H1 (cell line): ENCODE measurements around the gene LIMS1. TPM values are rescaled to one million over a fixed set of nuclear protein-coding genes. Genes with fewer than 3 reads are reported as not detected.

Experiments
- BACH1 ChIP-seq: IDR thresholded peaks from 2 replicates; pipeline ENCODE4 v1.6.1; 2012; ENCODE audit warnings: low read length, improper control_type of control experiment
- CBX8 ChIP-seq: fragments of 300-800, 300-1000 bp; sonication (generic); IDR thresholded peaks from 2 replicates; pipeline ENCODE4 v1.7.1; 2016; ENCODE audit warnings: low read depth, low read length, borderline replicate concordance
- CHD1 ChIP-seq: IDR thresholded peaks from 2 replicates; pipeline ENCODE4 v1.6.1; 2012; ENCODE audit warnings: low read depth, low read length, improper control_type of control experiment
- JUND ChIP-seq: IDR thresholded peaks from 2 replicates; pipeline ENCODE4 v1.6.1; 2011; ENCODE audit warnings: mild to moderate bottlenecking, improper control_type of control experiment, low read length
- RXRA ChIP-seq: IDR thresholded peaks from 2 replicates; pipeline ENCODE4 v1.6.1; 2011; ENCODE audit warnings: low read depth, mild to moderate bottlenecking, low read length, moderate library complexity; ENCODE audit not compliant: insufficient read depth
- TAF1 ChIP-seq: IDR thresholded peaks from 2 replicates; pipeline ENCODE4 v1.6.1; 2011; ENCODE audit warnings: mild to moderate bottlenecking, low read depth, low read length
- polyA plus RNA-seq, 7 experiments: library from polyadenylated mRNA; depleted of rRNA in 3 of 7; stranded (reverse) in 5 of 7; unstranded in 2 of 7; fragments of >200 nt in 5 of 7; fragments of 200-250 nt in 2 of 7; gene quantifications; 1 replicate in 5 of 7; 2 replicates in 1 of 7; 4 replicates in 1 of 7; pipeline versions ENCODE4 v1.2.1 to v1.2.3, GENCODE V29; 2011 to 2013; ENCODE audit warnings: missing spikeins in 2 of 7, mixed read lengths in 2 of 7
- total RNA-seq: library from RNA; stranded (reverse); fragmentation: NEBNext Ultra II Directional; extraction: Animal tissue kit (Norgen Biotek cat#: 25700); gene quantifications from 2 replicates; pipeline ENCODE4 v1.2.1, GENCODE V29; 2021
- TF ChIP-seq, protein P1 (sequence below): IDR thresholded peaks from 2 replicates; pipeline ENCODE4 v1.6.1; 2011; ENCODE audit warnings: low read depth, mild to moderate bottlenecking, low read length; ENCODE audit not compliant: insufficient read depth
- TF ChIP-seq, protein P2 (sequence below): fragments of 300-600 bp; sonication (generic); IDR thresholded peaks from 2 replicates; pipeline ENCODE4 v1.7.1; 2012; ENCODE audit warnings: low read length, moderate library complexity, mild to moderate bottlenecking, inconsistent platforms; ENCODE audit not compliant: insufficient replicate concordance

The LIMS1 gene
- total and polyA plus RNA-seq, 2 of the 8 experiments (the other 6 are each of a cell fraction or from before 2014, with no cell fraction given) = 24.1 to 36.7 TPM

DNA sequence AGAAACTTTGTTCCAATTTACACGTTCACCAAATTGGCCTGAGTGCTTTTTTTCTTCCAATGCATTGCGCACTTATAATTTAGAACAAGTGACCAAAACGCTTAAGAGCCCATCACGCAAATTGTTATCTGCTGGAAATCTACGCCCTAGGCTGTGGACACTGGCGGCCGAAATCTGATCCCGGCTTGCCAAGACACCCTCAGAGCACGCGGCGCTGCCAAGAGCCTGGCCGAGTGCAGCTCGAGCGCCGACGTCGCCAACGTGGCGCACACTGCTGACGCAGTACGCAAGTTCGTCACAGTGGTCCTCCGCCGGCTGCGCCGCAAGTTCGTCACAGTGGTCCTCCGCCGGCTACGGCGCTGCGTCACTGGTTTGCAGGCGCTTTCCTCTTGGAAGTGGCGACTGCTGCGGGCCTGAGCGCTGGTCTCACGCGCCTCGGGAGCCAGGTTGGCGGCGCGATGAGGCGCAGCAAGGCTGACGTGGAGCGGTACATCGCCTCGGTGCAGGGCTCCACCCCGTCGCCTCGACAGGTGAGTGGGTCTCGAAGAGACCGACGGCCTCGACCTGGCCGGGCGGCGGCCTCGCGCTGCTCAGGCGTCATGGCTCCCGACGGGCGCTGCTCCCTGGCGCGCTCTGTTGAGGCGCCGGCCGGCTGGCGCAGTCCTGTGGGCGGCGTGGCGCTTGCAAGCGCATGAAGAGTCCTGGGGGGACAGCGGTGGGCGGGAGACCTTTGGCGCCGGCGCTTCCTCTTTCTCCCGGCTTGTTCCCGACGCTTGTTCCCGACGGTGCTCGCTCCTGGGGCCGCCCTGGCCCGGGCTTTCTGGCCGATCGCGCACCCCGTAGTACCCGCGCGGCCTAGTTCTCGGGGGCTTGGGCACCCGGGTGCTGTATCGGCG, 185.1 kb downstream of the LIMS1 start, which contains the start of gene RANBP2 (continued):
- TF ChIP-seq RXRA = no peak
- TF ChIP-seq, protein P1, sequence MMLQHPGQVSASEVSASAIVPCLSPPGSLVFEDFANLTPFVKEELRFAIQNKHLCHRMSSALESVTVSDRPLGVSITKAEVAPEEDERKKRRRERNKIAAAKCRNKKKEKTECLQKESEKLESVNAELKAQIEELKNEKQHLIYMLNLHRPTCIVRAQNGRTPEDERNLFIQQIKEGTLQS = peak; percentile 80
- no peak for TF ChIP-seq CBX8
- TF ChIP-seq, protein P2, sequence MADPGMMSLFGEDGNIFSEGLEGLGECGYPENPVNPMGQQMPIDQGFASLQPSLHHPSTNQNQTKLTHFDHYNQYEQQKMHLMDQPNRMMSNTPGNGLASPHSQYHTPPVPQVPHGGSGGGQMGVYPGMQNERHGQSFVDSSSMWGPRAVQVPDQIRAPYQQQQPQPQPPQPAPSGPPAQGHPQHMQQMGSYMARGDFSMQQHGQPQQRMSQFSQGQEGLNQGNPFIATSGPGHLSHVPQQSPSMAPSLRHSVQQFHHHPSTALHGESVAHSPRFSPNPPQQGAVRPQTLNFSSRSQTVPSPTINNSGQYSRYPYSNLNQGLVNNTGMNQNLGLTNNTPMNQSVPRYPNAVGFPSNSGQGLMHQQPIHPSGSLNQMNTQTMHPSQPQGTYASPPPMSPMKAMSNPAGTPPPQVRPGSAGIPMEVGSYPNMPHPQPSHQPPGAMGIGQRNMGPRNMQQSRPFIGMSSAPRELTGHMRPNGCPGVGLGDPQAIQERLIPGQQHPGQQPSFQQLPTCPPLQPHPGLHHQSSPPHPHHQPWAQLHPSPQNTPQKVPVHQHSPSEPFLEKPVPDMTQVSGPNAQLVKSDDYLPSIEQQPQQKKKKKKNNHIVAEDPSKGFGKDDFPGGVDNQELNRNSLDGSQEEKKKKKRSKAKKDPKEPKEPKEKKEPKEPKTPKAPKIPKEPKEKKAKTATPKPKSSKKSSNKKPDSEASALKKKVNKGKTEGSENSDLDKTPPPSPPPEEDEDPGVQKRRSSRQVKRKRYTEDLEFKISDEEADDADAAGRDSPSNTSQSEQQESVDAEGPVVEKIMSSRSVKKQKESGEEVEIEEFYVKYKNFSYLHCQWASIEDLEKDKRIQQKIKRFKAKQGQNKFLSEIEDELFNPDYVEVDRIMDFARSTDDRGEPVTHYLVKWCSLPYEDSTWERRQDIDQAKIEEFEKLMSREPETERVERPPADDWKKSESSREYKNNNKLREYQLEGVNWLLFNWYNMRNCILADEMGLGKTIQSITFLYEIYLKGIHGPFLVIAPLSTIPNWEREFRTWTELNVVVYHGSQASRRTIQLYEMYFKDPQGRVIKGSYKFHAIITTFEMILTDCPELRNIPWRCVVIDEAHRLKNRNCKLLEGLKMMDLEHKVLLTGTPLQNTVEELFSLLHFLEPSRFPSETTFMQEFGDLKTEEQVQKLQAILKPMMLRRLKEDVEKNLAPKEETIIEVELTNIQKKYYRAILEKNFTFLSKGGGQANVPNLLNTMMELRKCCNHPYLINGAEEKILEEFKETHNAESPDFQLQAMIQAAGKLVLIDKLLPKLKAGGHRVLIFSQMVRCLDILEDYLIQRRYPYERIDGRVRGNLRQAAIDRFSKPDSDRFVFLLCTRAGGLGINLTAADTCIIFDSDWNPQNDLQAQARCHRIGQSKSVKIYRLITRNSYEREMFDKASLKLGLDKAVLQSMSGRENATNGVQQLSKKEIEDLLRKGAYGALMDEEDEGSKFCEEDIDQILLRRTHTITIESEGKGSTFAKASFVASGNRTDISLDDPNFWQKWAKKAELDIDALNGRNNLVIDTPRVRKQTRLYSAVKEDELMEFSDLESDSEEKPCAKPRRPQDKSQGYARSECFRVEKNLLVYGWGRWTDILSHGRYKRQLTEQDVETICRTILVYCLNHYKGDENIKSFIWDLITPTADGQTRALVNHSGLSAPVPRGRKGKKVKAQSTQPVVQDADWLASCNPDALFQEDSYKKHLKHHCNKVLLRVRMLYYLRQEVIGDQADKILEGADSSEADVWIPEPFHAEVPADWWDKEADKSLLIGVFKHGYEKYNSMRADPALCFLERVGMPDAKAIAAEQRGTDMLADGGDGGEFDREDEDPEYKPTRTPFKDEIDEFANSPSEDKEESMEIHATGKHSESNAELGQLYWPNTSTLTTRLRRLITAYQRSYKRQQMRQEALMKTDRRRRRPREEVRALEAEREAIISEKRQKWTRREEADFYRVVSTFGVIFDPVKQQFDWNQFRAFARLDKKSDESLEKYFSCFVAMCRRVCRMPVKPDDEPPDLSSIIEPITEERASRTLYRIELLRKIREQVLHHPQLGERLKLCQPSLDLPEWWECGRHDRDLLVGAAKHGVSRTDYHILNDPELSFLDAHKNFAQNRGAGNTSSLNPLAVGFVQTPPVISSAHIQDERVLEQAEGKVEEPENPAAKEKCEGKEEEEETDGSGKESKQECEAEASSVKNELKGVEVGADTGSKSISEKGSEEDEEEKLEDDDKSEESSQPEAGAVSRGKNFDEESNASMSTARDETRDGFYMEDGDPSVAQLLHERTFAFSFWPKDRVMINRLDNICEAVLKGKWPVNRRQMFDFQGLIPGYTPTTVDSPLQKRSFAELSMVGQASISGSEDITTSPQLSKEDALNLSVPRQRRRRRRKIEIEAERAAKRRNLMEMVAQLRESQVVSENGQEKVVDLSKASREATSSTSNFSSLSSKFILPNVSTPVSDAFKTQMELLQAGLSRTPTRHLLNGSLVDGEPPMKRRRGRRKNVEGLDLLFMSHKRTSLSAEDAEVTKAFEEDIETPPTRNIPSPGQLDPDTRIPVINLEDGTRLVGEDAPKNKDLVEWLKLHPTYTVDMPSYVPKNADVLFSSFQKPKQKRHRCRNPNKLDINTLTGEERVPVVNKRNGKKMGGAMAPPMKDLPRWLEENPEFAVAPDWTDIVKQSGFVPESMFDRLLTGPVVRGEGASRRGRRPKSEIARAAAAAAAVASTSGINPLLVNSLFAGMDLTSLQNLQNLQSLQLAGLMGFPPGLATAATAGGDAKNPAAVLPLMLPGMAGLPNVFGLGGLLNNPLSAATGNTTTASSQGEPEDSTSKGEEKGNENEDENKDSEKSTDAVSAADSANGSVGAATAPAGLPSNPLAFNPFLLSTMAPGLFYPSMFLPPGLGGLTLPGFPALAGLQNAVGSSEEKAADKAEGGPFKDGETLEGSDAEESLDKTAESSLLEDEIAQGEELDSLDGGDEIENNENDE = no peak
- peak; percentile 96 for TF ChIP-seq TAF1
- no peak for TF ChIP-seq BACH1
- no peak; the same call in 1 of the 2 replicates for TF ChIP-seq JUND
- TF ChIP-seq CHD1 = no peak
